Natural killer cell (primary cell): ENCODE results near the gene SLX9. TPM values are rescaled to one million over a fixed set of nuclear protein-coding genes. Genes with fewer than 3 reads are reported as not detected.

Experiments used
- ATAC-seq, 3 donors: fragments of 150-1000 bp in 2 of 3; fragments of 200-7000 bp in 1 of 3; cut with Tn5 transposase; 1 replicate in 1 of 3; 2 replicates in 2 of 3; pipeline ENCODE4 v1.10.0; 2021; ENCODE audit warnings: mild to moderate bottlenecking in 2 of 3, moderate library complexity in 2 of 3
- DNase-seq, 2 donors: peaks; one replicate each; pipeline versions ENCODE4 v3.0.0 to v3.0.0-alpha.2; 2013 to 2021; ENCODE audit warnings: mixed read lengths in 1 of 2
- H3K27ac ChIP-seq: one replicate; pipeline ENCODE4 v1.5.1; 2013; ENCODE audit warnings: mild to moderate bottlenecking, low read length
- H3K27me3 ChIP-seq: one replicate; pipeline ENCODE4 v1.6.1; 2013; ENCODE audit warnings: low read length; ENCODE audit not compliant: control insufficient read depth, insufficient read depth
- H3K36me3 ChIP-seq: one replicate; pipeline ENCODE4 v1.6.1; 2013; ENCODE audit warnings: low read length; ENCODE audit not compliant: control insufficient read depth, insufficient read depth
- H3K4me1 ChIP-seq: one replicate; pipeline ENCODE4 v1.6.1; 2013; ENCODE audit warnings: low read length; ENCODE audit not compliant: control insufficient read depth, insufficient read depth
- H3K4me3 ChIP-seq: one replicate; pipeline ENCODE4 v1.5.1; 2013; ENCODE audit warnings: low read length
- H3K9me3 ChIP-seq: one replicate; pipeline ENCODE4 v1.6.1; 2013; ENCODE audit warnings: low read length; ENCODE audit not compliant: control insufficient read depth, insufficient read depth
- H3K27ac Mint-ChIP-seq, 2 donors: one replicate each; pipeline ENCODE4 v1.8.0; 2022; ENCODE audit warnings: mild to moderate bottlenecking in 2 of 2, mixed read lengths in 2 of 2, moderate library complexity in 1 of 2
- H3K27me3 Mint-ChIP-seq, 2 donors: one replicate each; pipeline ENCODE4 v1.8.0; 2022; ENCODE audit warnings: low read depth in 2 of 2, mixed read lengths in 2 of 2
- H3K36me3 Mint-ChIP-seq: one replicate; pipeline ENCODE4 v1.8.0; 2022; ENCODE audit warnings: mixed read lengths
- H3K4me1 Mint-ChIP-seq, 2 donors: one replicate each; pipeline ENCODE4 v1.8.0; 2022; ENCODE audit warnings: mixed read lengths in 2 of 2
- H3K4me3 Mint-ChIP-seq: one replicate; pipeline ENCODE4 v1.8.0; 2022; ENCODE audit warnings: mild to moderate bottlenecking, moderate library complexity, mixed read lengths
- H3K9me3 Mint-ChIP-seq, 2 donors: one replicate each; pipeline ENCODE4 v1.8.0; 2022; ENCODE audit warnings: mixed read lengths in 2 of 2
- CTCF ChIP-seq: fragments of 200-600 bp; IDR thresholded peaks from one replicate; pipeline ENCODE4 v1.8.0; 2022; ENCODE audit warnings: antibody characterized with exemption
- WGBS: methylation state at CpG from one replicate; pipeline ENCODE4 v1.1.7; 2013; ENCODE audit warnings: missing lambda C conversion rate; ENCODE audit not compliant: insufficient coverage; 5-methylcytosine and 5-hydroxymethylcytosine counted together
- intact Hi-C: fragments of 100-400 bp; cut with micrococcal nuclease; formaldehyde crosslinking; loops from one replicate; pipeline ENCODE4 v1.14.2; 2022
- total RNA-seq, 4 donors: library from RNA; stranded (reverse); fragments of 120-200 nt in 1 of 4; gene quantifications; one replicate each; pipeline versions ENCODE4 v1.2.3 to v1.2.4, GENCODE V29; 2013 to 2022

The SLX9 gene
- total RNA-seq, 3 donors from 2014 or later (not counting 1 experiment from before 2014, with no cell fraction given) = 12.8 to 22.9 (median 20.0) TPM

GRCh38 chr21:44952929-44953627 is 13.2 kb downstream of the SLX9 start:
- no peaks in the 10 kb centered on the region for H3K27me3 Mint-ChIP-seq

GRCh38 chr21:44953628-44954021 is 13.8 kb downstream of the SLX9 start:
- no peak overlapping the region for H3K27ac Mint-ChIP-seq
- peaks cover 19% of the 10 kb centered on the region for H3K4me1 ChIP-seq
- peaks cover 14% of the 10 kb centered on the region for H3K36me3 ChIP-seq
- 90% methylated on average over 13 of the region's 13 CpGs for WGBS
- H3K27ac ChIP-seq = no peak overlapping the region
- intact Hi-C loops = no loop called here
- H3K4me1 Mint-ChIP-seq = peaks cover 4 to 27% of the 10 kb centered on the region in 2 donors
- TF ChIP-seq CTCF = no peak
- no peaks in the 10 kb centered on the region for H3K36me3 Mint-ChIP-seq
- H3K27me3 ChIP-seq = no peaks in the 10 kb centered on the region
- no peak for ATAC-seq
- no peaks in the 10 kb centered on the region for H3K9me3 Mint-ChIP-seq
- DNase-seq = no peak
- H3K4me3 Mint-ChIP-seq = no peak overlapping the region
- H3K4me3 ChIP-seq = no peak overlapping the region
- H3K27me3 Mint-ChIP-seq = no peaks in the 10 kb centered on the region
- H3K9me3 ChIP-seq = no peaks in the 10 kb centered on the region

More at GRCh38 chr21:44952929-44953627, 13.2 kb downstream of the SLX9 start:
- Histone ChIP-seq H3K4me3 (no peak overlapping the region), H3K36me3 (peaks cover 14% of the 10 kb centered on the region), H3K9me3 (no peaks in the 10 kb centered on the region), H3K27ac (no peak overlapping the region), H3K27me3 (no peaks in the 10 kb centered on the region), H3K4me1 (peaks cover 19% of the 10 kb centered on the region)
- Mint-ChIP-seq H3K27ac (no peak overlapping the region), H3K4me1 (peaks cover 4 to 27% of the 10 kb centered on the region in 2 donors), H3K4me3 (no peak overlapping the region), H3K9me3 (no peaks in the 10 kb centered on the region), H3K36me3 (no peaks in the 10 kb centered on the region)
- ATAC-seq (no peak), DNase-seq (no peak)
- intact Hi-C loops = no loop called here
- no peak for TF ChIP-seq CTCF
- WGBS = 81% methylated on average over 25 of the region's 25 CpGs

- intact Hi-C loops = no loop called here
- Histone ChIP-seq H3K27me3 (no peaks in the 10 kb centered on the region), H3K27ac (no peak overlapping the region), H3K9me3 (no peaks in the 10 kb centered on the region), H3K4me3 (no peak overlapping the region), H3K4me1 (peaks cover 16% of the 10 kb centered on the region), H3K36me3 (peaks cover 14% of the 10 kb centered on the region)
- no peaks in the 10 kb centered on the region for H3K27me3 Mint-ChIP-seq
- WGBS = 93% methylated on average over 22 of the region's 22 CpGs
- H3K4me3 Mint-ChIP-seq = no peak overlapping the region
- TF ChIP-seq CTCF = no peak
- ATAC-seq (no peak), DNase-seq (no peak)
- H3K9me3 Mint-ChIP-seq = no peaks in the 10 kb centered on the region
- H3K27ac Mint-ChIP-seq = no peak overlapping the region
- peaks cover 4 to 27% of the 10 kb centered on the region in 2 donors for H3K4me1 Mint-ChIP-seq
- H3K36me3 Mint-ChIP-seq = no peaks in the 10 kb centered on the region
Measured at GRCh38 chr21:44954281-44954771, 14.5 kb downstream of the SLX9 start.
